IPS-20b (cell line): Measurements from ENCODE around the gene SASH1.
"Not testable (repeated sequence)": the region's sequence is repeated elsewhere in the genome, so short reads cannot be mapped to it uniquely, and the experiment has no call there.

Source experiments
- H3K27ac ChIP-seq: one replicate; pipeline ENCODE4 v1.5.1; 2013; ENCODE audit warnings: low read length
- H3K27me3 ChIP-seq: 2 replicates; pipeline ENCODE4 v1.6.1; 2013; ENCODE audit warnings: mild to moderate bottlenecking, low read length, inconsistent platforms; ENCODE audit not compliant: insufficient read depth
- H3K36me3 ChIP-seq: 2 replicates; pipeline ENCODE4 v1.6.1; 2013; ENCODE audit warnings: low read depth, mild to moderate bottlenecking, inconsistent platforms, low read length, moderate library complexity; ENCODE audit not compliant: insufficient read depth
- H3K4me1 ChIP-seq: 2 replicates; pipeline ENCODE4 v1.6.1; 2013; ENCODE audit warnings: mild to moderate bottlenecking, control low read depth, inconsistent platforms, low read length, moderate library complexity; ENCODE audit not compliant: insufficient read depth
- H3K4me3 ChIP-seq: 2 replicates; pipeline ENCODE4 v1.5.1; 2013; ENCODE audit warnings: mild to moderate bottlenecking, low read length, inconsistent platforms
- H3K9ac ChIP-seq: 2 replicates; pipeline ENCODE4 v1.6.1; 2013; ENCODE audit warnings: low read depth, mild to moderate bottlenecking, inconsistent platforms, low read length, moderate library complexity
- H3K9me3 ChIP-seq: 2 replicates; pipeline ENCODE4 v1.6.1; 2013; ENCODE audit warnings: mild to moderate bottlenecking, low read depth, low read length, inconsistent platforms; ENCODE audit not compliant: insufficient read depth

SASH1 gene

DNA sequence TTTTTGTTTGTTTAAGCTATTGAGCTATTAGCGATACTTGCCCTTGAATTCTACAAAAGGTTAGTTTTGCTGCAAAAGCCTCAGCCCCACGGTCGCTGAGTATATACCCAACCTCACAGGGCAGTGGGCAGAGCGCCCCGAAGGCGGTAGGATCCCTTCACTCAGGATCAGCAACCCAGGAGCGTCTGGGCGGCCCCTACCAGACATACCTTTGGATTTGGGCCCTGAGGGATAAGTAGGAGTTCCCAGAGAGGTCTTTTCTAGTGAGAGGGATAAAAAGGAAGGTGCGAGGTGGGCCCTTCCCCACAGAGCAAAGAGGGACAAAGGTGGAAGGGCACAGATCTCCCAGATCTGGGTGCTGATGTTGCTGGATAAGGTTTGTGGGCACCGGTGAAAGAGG lies 6.1 kb downstream of the SASH1 start:
- H3K9ac ChIP-seq, result peak overlapping the region; percentile 22; the same call in 1 of the 2 replicates
- H3K4me1 ChIP-seq, result peaks cover 34% of the 10 kb centered on the region
- H3K4me3 ChIP-seq, result peak overlapping the region; percentile 53
- H3K27ac ChIP-seq, result no peak overlapping the region
- H3K36me3 ChIP-seq, result no peaks in the 10 kb centered on the region
- no peaks in the 10 kb centered on the region for H3K9me3 ChIP-seq
- no peaks in the 10 kb centered on the region; the same call in 1 of the 2 replicates for H3K27me3 ChIP-seq

DNA sequence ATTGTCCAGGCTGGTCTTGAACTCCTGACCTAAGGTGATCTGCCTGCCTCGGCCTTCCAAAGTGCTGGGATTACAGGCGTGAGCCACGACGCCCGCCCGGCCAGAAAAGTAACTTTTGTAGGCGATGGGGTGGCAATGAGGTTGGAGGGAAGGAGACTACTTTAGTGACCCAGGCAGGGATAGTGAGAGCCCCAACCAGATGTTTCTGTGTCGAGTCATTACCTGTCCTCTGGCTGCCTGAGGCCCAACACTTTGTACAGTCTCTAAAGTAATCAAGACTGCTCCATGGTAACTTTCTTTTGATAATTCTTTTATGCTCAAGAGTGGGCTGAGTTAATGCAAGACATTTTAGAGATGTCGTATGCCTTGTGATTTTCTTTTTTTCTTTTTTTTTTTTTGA lies 6.8 kb downstream of the SASH1 start:
- Histone ChIP-seq H3K36me3 (no peaks in the 10 kb centered on the region), H3K4me1 (peaks cover 30% of the 10 kb centered on the region), H3K27ac (no peak overlapping the region), H3K27me3 (no peaks in the 10 kb centered on the region), H3K4me3 (no peak overlapping the region), H3K9ac (no peak overlapping the region), H3K9me3 (no peaks in the 10 kb centered on the region)

DNA sequence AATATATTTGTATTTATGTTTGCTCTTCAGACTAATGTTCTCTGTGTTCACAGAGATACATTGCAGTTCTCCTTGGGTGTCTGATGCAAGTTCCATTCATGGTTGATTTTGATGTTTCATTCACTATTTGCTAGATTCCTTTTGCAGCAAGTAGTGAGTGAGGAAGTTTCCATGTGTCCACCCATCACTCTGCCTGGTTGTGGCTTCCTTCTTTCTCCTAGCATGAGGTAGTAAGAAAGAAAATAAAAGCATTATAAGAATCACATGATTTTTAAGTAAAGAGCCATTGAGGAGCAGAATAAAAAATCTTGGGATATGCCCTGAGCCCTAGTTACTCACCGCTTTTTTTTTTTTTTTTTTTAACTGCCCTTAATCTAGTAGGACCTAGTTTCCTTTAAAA lies 8.7 kb downstream of the SASH1 start:
- H3K4me3 ChIP-seq, result no peak overlapping the region
- H3K9ac ChIP-seq, result no peak overlapping the region; the same call in 1 of the 2 replicates
- peaks cover 16% of the 10 kb centered on the region for H3K4me1 ChIP-seq
- H3K36me3 ChIP-seq, result no peaks in the 10 kb centered on the region
- no peaks in the 10 kb centered on the region for H3K27me3 ChIP-seq
- no peak overlapping the region for H3K27ac ChIP-seq
- no peaks in the 10 kb centered on the region for H3K9me3 ChIP-seq

DNA sequence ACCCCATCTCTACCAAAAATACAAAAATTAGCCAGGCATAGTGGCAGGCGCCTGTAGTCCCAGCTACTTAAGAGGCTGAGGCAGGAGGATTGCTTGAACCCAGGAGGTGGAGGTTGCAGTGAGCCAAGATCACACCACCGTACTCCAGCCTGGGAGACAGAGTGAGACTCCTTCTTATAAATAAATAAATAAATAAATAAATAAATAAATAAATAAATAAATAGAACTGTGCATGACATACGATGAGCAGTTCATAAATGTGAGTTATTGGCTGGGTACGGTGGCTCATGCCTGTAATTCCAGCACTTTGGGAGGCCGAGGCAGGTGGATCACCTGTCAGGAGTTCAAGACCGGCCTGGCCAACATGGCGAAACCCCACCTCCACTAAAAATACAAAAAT lies 9.8 kb downstream of the SASH1 start:
- H3K27me3 ChIP-seq, H3K4me3 ChIP-seq, H3K9me3 ChIP-seq, H3K9ac ChIP-seq, H3K36me3 ChIP-seq, H3K27ac ChIP-seq: not testable (repeated sequence)
- peaks cover 13% of the 10 kb centered on the region for H3K4me1 ChIP-seq

GRCh38 chr6:148358196-148358785 lies 15.7 kb downstream of the SASH1 start:
- peaks cover 7% of the 10 kb centered on the region; the same call in 1 of the 2 replicates for H3K4me1 ChIP-seq
- H3K27ac ChIP-seq, result no peak overlapping the region
- no peaks in the 10 kb centered on the region for H3K27me3 ChIP-seq
- H3K9me3 ChIP-seq, result no peaks in the 10 kb centered on the region
- H3K9ac ChIP-seq, result no peak overlapping the region
- 0 out of 2 replicates have a peak, but pooled peaks cover 5% of the 10 kb centered on the region for H3K36me3 ChIP-seq
- H3K4me3 ChIP-seq, result no peak overlapping the region

DNA sequence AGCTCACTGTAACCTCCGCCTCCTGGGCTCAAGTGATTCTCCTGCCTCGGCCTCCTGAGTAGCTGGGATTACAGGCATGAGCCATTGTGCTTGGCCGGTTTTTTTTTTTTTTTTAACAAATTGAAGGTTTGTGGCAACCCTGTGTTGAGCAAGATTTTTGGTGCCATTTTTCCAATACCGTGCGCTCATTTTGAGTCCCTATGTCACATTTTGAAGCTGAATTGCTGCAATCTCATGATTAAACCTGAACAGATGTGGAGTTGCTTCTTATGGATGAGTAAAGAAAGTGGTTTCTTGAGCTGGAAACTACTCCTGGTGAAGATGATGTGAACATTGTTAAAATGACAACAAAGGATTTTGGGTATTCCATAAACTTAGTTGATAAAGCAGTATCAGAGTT lies 16.6 kb downstream of the SASH1 start:
- H3K9ac ChIP-seq, result no peak overlapping the region
- H3K27ac ChIP-seq, result no peak overlapping the region
- H3K9me3 ChIP-seq, result no peaks in the 10 kb centered on the region
- peaks cover 7% of the 10 kb centered on the region; the same call in 1 of the 2 replicates for H3K4me1 ChIP-seq
- H3K4me3 ChIP-seq, result no peak overlapping the region
- 0 out of 2 replicates have a peak, but pooled peaks cover 5% of the 10 kb centered on the region for H3K36me3 ChIP-seq
- no peaks in the 10 kb centered on the region for H3K27me3 ChIP-seq

- H3K9ac ChIP-seq, result no peak overlapping the region
Observed at GRCh38 chr6:148364056-148364824, 21.6 kb downstream of the SASH1 start.

GRCh38 chr6:148365041-148365440 lies 22.4 kb downstream of the SASH1 start:
- no peak overlapping the region for H3K4me3 ChIP-seq
- no peaks in the 10 kb centered on the region for H3K36me3 ChIP-seq
- no peaks in the 10 kb centered on the region for H3K4me1 ChIP-seq
- no peak overlapping the region for H3K27ac ChIP-seq
- no peak overlapping the region for H3K9ac ChIP-seq
- no peaks in the 10 kb centered on the region for H3K9me3 ChIP-seq
- H3K27me3 ChIP-seq, result no peaks in the 10 kb centered on the region

More at GRCh38 chr6:148364056-148364824, 21.6 kb downstream of the SASH1 start:
- H3K27me3 ChIP-seq, result no peaks in the 10 kb centered on the region
- no peaks in the 10 kb centered on the region for H3K4me1 ChIP-seq
- H3K36me3 ChIP-seq, result no peaks in the 10 kb centered on the region
- no peaks in the 10 kb centered on the region for H3K9me3 ChIP-seq
- H3K4me3 ChIP-seq, result no peak overlapping the region
- no peak overlapping the region for H3K27ac ChIP-seq

DNA sequence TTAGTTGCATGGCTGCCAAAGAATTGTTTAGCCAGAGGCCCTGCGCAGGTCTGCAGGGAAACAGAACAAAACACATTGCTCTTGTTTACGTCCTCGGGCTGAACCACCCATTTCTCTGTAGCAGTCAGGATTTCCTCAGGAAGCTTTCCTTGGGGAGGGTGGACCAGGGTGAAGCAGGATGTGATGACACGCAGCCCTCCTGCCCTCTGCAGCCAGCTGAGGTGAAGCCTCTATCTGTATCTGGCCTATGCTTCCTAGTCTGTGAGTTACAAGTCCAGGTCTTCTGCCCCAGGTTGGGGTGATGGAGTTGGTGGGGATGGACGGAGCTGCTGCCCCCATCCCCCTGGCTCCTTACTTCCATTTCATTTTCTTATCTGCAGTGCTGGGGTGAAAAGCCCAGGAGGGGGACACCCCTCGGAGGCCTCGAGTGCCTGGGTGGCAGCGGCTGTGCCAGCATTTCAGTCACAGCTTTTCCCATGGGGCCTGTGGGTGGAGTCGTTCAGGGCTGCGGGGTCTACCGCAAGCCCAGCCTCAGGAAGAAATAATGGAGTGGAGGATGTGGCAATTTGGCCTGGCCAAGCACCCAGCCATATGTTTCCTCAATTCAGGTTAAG lies 24.9 kb downstream of the SASH1 start:
- Histone ChIP-seq H3K4me1 (peaks cover 4% of the 10 kb centered on the region; the same call in 1 of the 2 replicates), H3K9me3 (no peaks in the 10 kb centered on the region), H3K27me3 (no peaks in the 10 kb centered on the region), H3K9ac (no peak overlapping the region), H3K27ac (no peak overlapping the region), H3K36me3 (no peaks in the 10 kb centered on the region), H3K4me3 (no peak overlapping the region)

- no peaks in the 10 kb centered on the region for H3K27me3 ChIP-seq
- no peak overlapping the region for H3K27ac ChIP-seq
- H3K36me3 ChIP-seq, result no peaks in the 10 kb centered on the region
- no peak overlapping the region for H3K9ac ChIP-seq
- H3K4me1 ChIP-seq, result peaks cover 12% of the 10 kb centered on the region; the same call in 1 of the 2 replicates
- H3K9me3 ChIP-seq, result no peaks in the 10 kb centered on the region
- no peak overlapping the region for H3K4me3 ChIP-seq
Observed at GRCh38 chr6:148370176-148370575, 27.5 kb downstream of the SASH1 start.

DNA sequence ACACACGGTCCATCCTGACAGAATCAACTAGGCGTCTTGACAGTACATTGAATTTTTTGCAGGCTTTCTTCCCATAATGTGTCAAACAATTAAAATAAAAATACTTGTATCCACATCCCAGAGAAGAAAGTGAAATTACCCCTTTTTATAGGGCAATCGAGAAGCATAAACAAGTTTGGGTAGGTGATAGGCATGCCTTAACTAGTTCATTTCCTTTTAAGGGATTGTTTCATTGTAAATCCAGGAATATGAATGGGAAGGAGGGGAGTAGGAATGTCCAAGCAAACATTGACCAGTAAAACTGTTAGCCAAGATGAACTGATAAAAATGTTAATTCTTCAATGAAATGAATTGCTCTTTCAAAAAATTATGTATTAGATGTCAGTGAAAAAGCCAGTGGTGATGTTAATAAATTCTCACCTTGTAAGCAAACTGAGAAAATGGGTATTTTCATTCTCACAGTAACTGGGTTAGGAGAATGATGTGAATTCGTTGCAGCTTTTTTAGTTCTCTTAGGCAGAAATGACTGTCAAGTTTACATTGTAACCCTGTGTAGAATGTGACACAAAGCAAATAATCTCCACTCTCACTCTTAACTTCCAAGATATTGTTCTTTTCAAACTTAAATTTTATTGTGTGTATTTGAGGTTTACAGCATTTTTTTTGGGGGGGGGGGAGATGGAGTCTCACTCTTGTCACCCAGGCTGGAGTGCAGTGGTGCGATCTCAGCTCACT lies 31.6 kb downstream of the SASH1 start:
- H3K27ac ChIP-seq, result no peak overlapping the region
- no peak overlapping the region for H3K4me3 ChIP-seq
- H3K9ac ChIP-seq, result peak overlapping the region; percentile 10; the same call in 1 of the 2 replicates
- no peaks in the 10 kb centered on the region for H3K9me3 ChIP-seq
- H3K36me3 ChIP-seq, result no peaks in the 10 kb centered on the region
- H3K4me1 ChIP-seq, result peaks cover 12% of the 10 kb centered on the region; the same call in 1 of the 2 replicates
- H3K27me3 ChIP-seq, result no peaks in the 10 kb centered on the region
